ENCODE measurements around the gene NAIP. TPM values are rescaled to one million over a fixed set of nuclear protein-coding genes. Genes with fewer than 3 reads are reported as not detected.
"Not testable (repeated sequence)": the region's sequence is repeated elsewhere in the genome, so short reads cannot be mapped to it uniquely, and the experiment has no call there.

The NAIP gene
- total and polyA plus RNA-seq, 2 of the 4 experiments (the other 2 are of a cell fraction) = 1.3 to 2.2 TPM

DNA sequence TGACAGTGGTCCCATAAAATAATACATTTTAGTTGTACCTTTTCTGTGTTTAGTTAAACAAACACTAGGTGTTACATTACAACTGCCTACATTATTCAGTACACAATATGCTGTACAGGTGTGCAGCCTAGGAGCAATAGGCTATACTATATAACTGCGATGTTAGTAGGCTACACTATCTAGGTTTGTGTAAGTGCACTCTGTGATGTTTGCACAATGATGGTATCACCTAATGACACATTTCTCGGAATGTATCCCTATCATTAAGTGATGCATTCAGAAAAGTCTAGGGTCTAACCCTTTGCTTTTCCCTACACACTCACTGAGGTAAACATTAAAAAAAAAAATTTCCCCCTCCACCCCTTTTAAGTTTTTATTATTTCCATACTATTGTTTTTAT, 19.7 kb upstream of the NAIP start:
- H2AK5ac ChIP-seq (ENCODE audit: low read depth, low read length); H4K91ac ChIP-seq (ENCODE audit: insufficient read depth, low read depth, low read length); DNase-seq; H2BK5ac ChIP-seq (ENCODE audit: low read depth, low read length, poor library complexity, severe bottlenecking); H2AFZ ChIP-seq (replicated peaks; ENCODE audit: low read length, poor library complexity); H2BK120ac ChIP-seq (ENCODE audit: low read depth, low read length); H3K23ac ChIP-seq (ENCODE audit: low read depth, low read length); H3K27ac ChIP-seq (ENCODE audit: insufficient read depth, low read length); H4K5ac ChIP-seq (ENCODE audit: low read depth, low read length); H3K4me2 ChIP-seq (ENCODE audit: low read depth, low read length); H4K20me1 ChIP-seq (ENCODE audit: insufficient read depth, low read length); BruUV-seq (replicated peaks); in situ Hi-C loops (cut with MboI; ENCODE audit: low sequenced_read_pairs); H3K4me3 ChIP-seq (ENCODE audit: insufficient read depth, low read depth, low read length); CTCF ChIA-PET; ATAC-seq (ENCODE audit: low read depth); dilution Hi-C loops (cut with HindIII; ENCODE audit: low sequenced_read_pairs, unreplicated experiment); H2BK15ac ChIP-seq (ENCODE audit: low read depth, low read length); H4K8ac ChIP-seq (ENCODE audit: low read depth in 2 of 2, low read length in 2 of 2); H3K9me3 ChIP-seq (ENCODE audit: control insufficient read depth, insufficient read depth, low read length); H3K56ac ChIP-seq (ENCODE audit: extremely low read depth, insufficient read depth, low read length); H2BK20ac ChIP-seq (ENCODE audit: low read depth, low read length); H3K36me3 ChIP-seq (ENCODE audit: control insufficient read depth, insufficient read depth, low read length); H3K9me1 ChIP-seq (ENCODE audit: insufficient read depth, low read length); H3K9ac ChIP-seq (ENCODE audit: low read depth, low read length); H3K4ac ChIP-seq (ENCODE audit: low read depth, low read length); H3K14ac ChIP-seq (replicated peaks; ENCODE audit: low read depth, low read length); H3K4me1 ChIP-seq (ENCODE audit: control insufficient read depth, insufficient read depth, low read length); H3K79me1 ChIP-seq (ENCODE audit: low read depth in 1 of 2, low read length in 2 of 2); H3K27me3 ChIP-seq (ENCODE audit: control insufficient read depth, insufficient read depth, low read length); intact Hi-C loops (cut with micrococcal nuclease); H3K18ac ChIP-seq (ENCODE audit: low read depth, low read length); POLR2A ChIA-PET (ENCODE audit: unreplicated experiment); H2AK9ac ChIP-seq (replicated peaks; ENCODE audit: low read depth, low read length, poor library complexity): not testable (repeated sequence)
- no CpG with 5 or more reads among the region's 2 CpGs for WGBS, 2 experiments (ENCODE audit: extremely low coverage in 2 of 2, insufficient read length in 1 of 2)

DNA sequence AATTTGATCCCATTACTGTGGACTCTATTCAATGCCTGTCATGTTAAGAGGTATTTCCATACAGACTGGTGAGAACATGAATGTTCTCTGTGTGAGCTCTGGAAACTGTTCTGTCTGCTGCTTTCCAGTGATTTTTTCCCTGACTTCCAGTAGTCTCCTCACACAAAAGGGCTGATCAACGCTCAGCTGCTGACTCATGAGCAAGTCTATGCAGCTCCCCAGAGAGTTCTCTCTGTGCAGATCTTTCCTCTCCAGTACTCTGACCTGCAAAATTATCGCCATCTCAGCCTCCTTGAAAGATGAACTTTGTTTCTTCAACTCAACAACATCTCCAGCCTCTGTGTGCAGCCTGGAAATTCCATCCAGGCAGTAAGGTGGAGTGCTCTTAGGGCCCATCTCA, 19.0 kb upstream of the NAIP start:
- H2BK120ac ChIP-seq (ENCODE audit: low read depth, low read length); H3K9me3 ChIP-seq (ENCODE audit: control insufficient read depth, insufficient read depth, low read length); H3K36me3 ChIP-seq (ENCODE audit: control insufficient read depth, insufficient read depth, low read length); H4K20me1 ChIP-seq (ENCODE audit: insufficient read depth, low read length); intact Hi-C loops (cut with micrococcal nuclease); H3K4ac ChIP-seq (ENCODE audit: low read depth, low read length); H4K91ac ChIP-seq (ENCODE audit: insufficient read depth, low read depth, low read length); H4K5ac ChIP-seq (ENCODE audit: low read depth, low read length); H3K14ac ChIP-seq (replicated peaks; ENCODE audit: low read depth, low read length); H2BK20ac ChIP-seq (ENCODE audit: low read depth, low read length); POLR2A ChIA-PET (ENCODE audit: unreplicated experiment); H3K27ac ChIP-seq (ENCODE audit: insufficient read depth, low read length); in situ Hi-C loops (cut with MboI; ENCODE audit: low sequenced_read_pairs); H3K4me3 ChIP-seq (ENCODE audit: insufficient read depth, low read depth, low read length); H4K8ac ChIP-seq (ENCODE audit: low read depth in 2 of 2, low read length in 2 of 2); H3K4me2 ChIP-seq (ENCODE audit: low read depth, low read length); H2AK5ac ChIP-seq (ENCODE audit: low read depth, low read length); DNase-seq; H3K9me1 ChIP-seq (ENCODE audit: insufficient read depth, low read length); H3K4me1 ChIP-seq (ENCODE audit: control insufficient read depth, insufficient read depth, low read length); H2BK15ac ChIP-seq (ENCODE audit: low read depth, low read length); H3K18ac ChIP-seq (ENCODE audit: low read depth, low read length); H3K27me3 ChIP-seq (ENCODE audit: control insufficient read depth, insufficient read depth, low read length); H3K23ac ChIP-seq (ENCODE audit: low read depth, low read length); H3K79me1 ChIP-seq (ENCODE audit: low read depth in 1 of 2, low read length in 2 of 2); H2AK9ac ChIP-seq (replicated peaks; ENCODE audit: low read depth, low read length, poor library complexity); H3K9ac ChIP-seq (ENCODE audit: low read depth, low read length); CTCF ChIA-PET; H2BK5ac ChIP-seq (ENCODE audit: low read depth, low read length, poor library complexity, severe bottlenecking); dilution Hi-C loops (cut with HindIII; ENCODE audit: low sequenced_read_pairs, unreplicated experiment); H3K56ac ChIP-seq (ENCODE audit: extremely low read depth, insufficient read depth, low read length); H2AFZ ChIP-seq (replicated peaks; ENCODE audit: low read length, poor library complexity): not testable (repeated sequence)
- BruUV-seq (replicated peaks) = TSS peak; percentile 71
- peak; percentile 83 for ATAC-seq (ENCODE audit: low read depth)
- WGBS, 2 experiments (ENCODE audit: extremely low coverage in 2 of 2, insufficient read length in 1 of 2) = no CpG with 5 or more reads among the region's 2 CpGs

Data from IMR-90 (cell line).